Memory B cell (primary cell): ENCODE results near the gene MEGF8.

Experiments
- ATAC-seq: fragments of 150-1000 bp; cut with Tn5 transposase; 2 replicates; pipeline ENCODE4 v1.10.0; 2021; ENCODE audit warnings: low read depth, mild to moderate bottlenecking, moderate library complexity
- DNase-seq, 2 donors: peaks; one replicate each; pipeline ENCODE4 v3.0.0; 2022; ENCODE audit warnings: low spot score in 2 of 2
- H3K27ac Mint-ChIP-seq: one replicate; pipeline ENCODE4 v1.8.0; 2022; ENCODE audit warnings: mild to moderate bottlenecking, moderate library complexity, mixed read lengths
- H3K27me3 Mint-ChIP-seq: one replicate; pipeline ENCODE4 v1.8.0; 2022; ENCODE audit warnings: mixed read lengths
- H3K36me3 Mint-ChIP-seq: one replicate; pipeline ENCODE4 v1.8.0; 2022; ENCODE audit warnings: mild to moderate bottlenecking, mixed read lengths
- H3K4me1 Mint-ChIP-seq: one replicate; pipeline ENCODE4 v1.8.0; 2022; ENCODE audit warnings: mixed read lengths
- H3K4me3 Mint-ChIP-seq: one replicate; pipeline ENCODE4 v1.8.0; 2022; ENCODE audit warnings: mild to moderate bottlenecking, moderate library complexity, mixed read lengths
- H3K9me3 Mint-ChIP-seq: one replicate; pipeline ENCODE4 v1.8.0; 2022; ENCODE audit warnings: mixed read lengths

The MEGF8 gene

GRCh38 chr19:42290523-42291434, 34.7 kb upstream of the MEGF8 start:
- peak; percentile 62 to 67 for DNase-seq

GRCh38 chr19:42291435-42291810, 34.0 kb upstream of the MEGF8 start:
- ATAC-seq (no peak), DNase-seq (no peak)
- H3K27me3 Mint-ChIP-seq = no peaks in the 10 kb centered on the region
- H3K4me3 Mint-ChIP-seq = no peak overlapping the region
- H3K9me3 Mint-ChIP-seq = no peaks in the 10 kb centered on the region
- peaks cover 15% of the 10 kb centered on the region for H3K36me3 Mint-ChIP-seq
- H3K4me1 Mint-ChIP-seq = peaks cover 13% of the 10 kb centered on the region
- H3K27ac Mint-ChIP-seq = peak overlapping the region; percentile 87

More at GRCh38 chr19:42290523-42291434, 34.7 kb upstream of the MEGF8 start:
- ATAC-seq = peak; percentile 86
- Mint-ChIP-seq H3K4me3 (no peak overlapping the region), H3K27ac (peak overlapping the region; percentile 87), H3K4me1 (peaks cover 15% of the 10 kb centered on the region), H3K9me3 (no peaks in the 10 kb centered on the region), H3K36me3 (peaks cover 15% of the 10 kb centered on the region), H3K27me3 (no peaks in the 10 kb centered on the region)

GRCh38 chr19:42292042-42292960, 33.1 kb upstream of the MEGF8 start:
- ATAC-seq = no peak
- H3K27me3 Mint-ChIP-seq = no peaks in the 10 kb centered on the region
- H3K27ac Mint-ChIP-seq = peak overlapping the region; percentile 87
- H3K4me3 Mint-ChIP-seq = no peak overlapping the region
- peaks cover 15% of the 10 kb centered on the region for H3K36me3 Mint-ChIP-seq
- DNase-seq = peak in 1 of 2 donors; percentile 15
- H3K9me3 Mint-ChIP-seq = no peaks in the 10 kb centered on the region
- peaks cover 13% of the 10 kb centered on the region for H3K4me1 Mint-ChIP-seq

DNA sequence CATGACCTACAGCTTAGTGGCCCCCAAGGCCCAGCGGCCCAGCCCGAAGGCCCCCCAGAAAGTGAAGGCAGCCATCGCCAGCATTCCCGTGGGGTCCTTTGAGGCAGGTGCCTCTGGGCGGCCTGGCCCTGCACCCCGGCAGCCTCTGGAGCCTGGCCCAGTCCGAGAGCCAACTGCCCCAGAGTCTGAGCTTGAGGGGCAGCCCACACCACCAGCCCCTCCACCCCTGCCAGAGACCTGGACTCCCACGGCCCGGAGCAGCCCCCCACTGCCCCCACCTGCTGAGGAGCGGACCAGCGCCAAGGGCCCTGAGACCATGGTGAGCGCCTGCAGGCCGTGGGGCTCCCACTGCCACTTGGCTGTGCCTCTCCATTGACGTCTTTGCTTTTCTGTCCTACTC, 32.5 kb upstream of the MEGF8 start:
- Mint-ChIP-seq H3K27me3 (no peaks in the 10 kb centered on the region), H3K27ac (no peak overlapping the region), H3K9me3 (no peaks in the 10 kb centered on the region), H3K4me3 (no peak overlapping the region), H3K4me1 (peaks cover 13% of the 10 kb centered on the region), H3K36me3 (peaks cover 15% of the 10 kb centered on the region)
- DNase-seq (no peak), ATAC-seq (no peak)

DNA sequence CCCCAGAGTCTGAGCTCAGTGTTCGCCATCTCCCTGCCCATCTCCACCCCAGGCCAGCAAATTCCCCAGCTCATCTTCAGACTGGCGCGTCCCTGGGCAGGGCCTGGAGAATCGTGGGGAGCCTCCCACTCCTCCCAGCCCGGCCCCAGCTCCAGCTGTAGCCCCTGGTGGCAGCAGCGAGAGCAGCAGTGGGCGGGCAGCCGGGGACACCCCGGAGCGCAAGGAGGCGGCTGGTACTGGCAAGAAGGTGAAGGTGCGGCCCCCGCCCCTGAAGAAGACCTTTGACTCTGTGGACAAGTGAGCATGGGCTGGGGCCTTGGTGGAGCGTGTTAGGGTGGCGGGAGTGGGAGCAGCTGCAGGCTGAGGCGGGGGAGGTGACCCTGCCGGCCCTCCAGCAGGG, 31.9 kb upstream of the MEGF8 start:
- Mint-ChIP-seq H3K4me3 (no peak overlapping the region), H3K27ac (no peak overlapping the region), H3K36me3 (peaks cover 12% of the 10 kb centered on the region), H3K9me3 (no peaks in the 10 kb centered on the region), H3K27me3 (no peaks in the 10 kb centered on the region), H3K4me1 (peaks cover 13% of the 10 kb centered on the region)
- ATAC-seq (no peak), DNase-seq (peak in 1 of 2 donors; percentile 12)

- peaks cover 12% of the 10 kb centered on the region for H3K36me3 Mint-ChIP-seq
- no peaks in the 10 kb centered on the region for H3K27me3 Mint-ChIP-seq
- no peaks in the 10 kb centered on the region for H3K9me3 Mint-ChIP-seq
- DNase-seq = no peak
- H3K27ac Mint-ChIP-seq = no peak overlapping the region
- no peak overlapping the region for H3K4me3 Mint-ChIP-seq
- peaks cover 13% of the 10 kb centered on the region for H3K4me1 Mint-ChIP-seq
- no peak for ATAC-seq
These were observed 31.5 kb upstream of the MEGF8 start for GRCh38 chr19:42293948-42294347.

- no peak overlapping the region for H3K27ac Mint-ChIP-seq
- H3K36me3 Mint-ChIP-seq = peaks cover 12% of the 10 kb centered on the region
- no peaks in the 10 kb centered on the region for H3K27me3 Mint-ChIP-seq
- H3K9me3 Mint-ChIP-seq = no peaks in the 10 kb centered on the region
- DNase-seq = no peak
- H3K4me1 Mint-ChIP-seq = peaks cover 13% of the 10 kb centered on the region
- H3K4me3 Mint-ChIP-seq = no peak overlapping the region
- no peak for ATAC-seq
These were observed 30.8 kb upstream of the MEGF8 start for GRCh38 chr19:42294471-42295137.

DNA sequence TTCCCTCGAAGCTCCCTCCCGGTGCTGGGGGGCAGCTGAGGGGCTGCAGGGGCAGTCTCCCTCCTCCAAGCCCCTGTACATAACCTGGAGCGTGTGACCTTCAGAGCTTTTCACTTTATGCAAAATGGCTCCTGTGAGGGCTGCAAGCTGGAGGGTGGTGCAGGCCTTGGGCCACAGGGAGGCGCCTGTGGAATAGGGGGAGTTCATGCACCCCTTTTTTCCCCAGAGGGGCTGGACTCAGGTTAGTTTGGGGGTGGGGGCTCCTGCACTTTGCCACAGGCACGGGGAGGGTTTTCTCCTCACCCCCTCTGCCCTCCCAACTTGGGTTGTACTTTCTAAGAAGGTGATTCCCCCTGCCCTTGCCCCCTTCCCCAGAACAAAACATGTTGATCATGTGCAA, 30.1 kb upstream of the MEGF8 start:
- Mint-ChIP-seq H3K36me3 (peaks cover 12% of the 10 kb centered on the region), H3K4me1 (peaks cover 13% of the 10 kb centered on the region), H3K27ac (no peak overlapping the region), H3K4me3 (no peak overlapping the region), H3K9me3 (no peaks in the 10 kb centered on the region), H3K27me3 (no peaks in the 10 kb centered on the region)
- no peak for DNase-seq
- ATAC-seq = no peak

DNA sequence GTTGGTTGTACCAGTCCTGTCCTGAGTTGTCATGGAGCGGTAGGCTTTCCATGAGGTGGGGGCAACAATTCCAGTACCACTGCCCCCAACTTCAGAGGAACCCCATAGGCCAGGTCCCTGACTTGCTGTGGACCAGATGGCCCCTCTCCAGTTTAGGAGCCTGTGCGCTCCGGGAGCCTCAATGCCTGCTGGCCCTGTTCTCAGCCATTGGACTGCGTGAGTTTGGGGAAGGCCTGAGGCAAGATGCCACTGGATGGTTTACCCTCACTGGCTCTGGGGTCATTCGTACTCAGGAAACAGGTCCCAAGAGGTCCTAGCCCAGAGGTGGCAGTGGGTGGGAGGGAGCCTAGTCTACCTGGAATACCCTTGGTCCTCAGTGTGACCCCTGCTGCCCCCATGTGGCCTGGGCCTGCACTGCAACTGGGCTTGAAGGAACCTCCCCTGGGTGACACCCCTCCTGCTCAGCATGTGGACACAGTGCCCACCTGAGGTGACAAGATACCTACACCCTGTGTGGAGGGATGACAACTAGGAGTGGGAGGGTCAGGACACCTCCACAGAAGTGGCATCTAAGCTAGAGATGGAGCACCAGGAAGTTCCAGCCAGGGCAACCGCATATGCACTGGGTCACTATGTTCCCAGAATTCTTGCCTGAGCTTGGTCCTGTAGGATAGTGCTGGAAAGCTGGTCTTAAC, 29.5 kb upstream of the MEGF8 start:
- no peak overlapping the region for H3K27ac Mint-ChIP-seq
- no peaks in the 10 kb centered on the region for H3K9me3 Mint-ChIP-seq
- ATAC-seq = peak; percentile 90
- peak; percentile 94 to 98 for DNase-seq
- no peaks in the 10 kb centered on the region for H3K27me3 Mint-ChIP-seq
- peaks cover 13% of the 10 kb centered on the region for H3K4me1 Mint-ChIP-seq
- no peak overlapping the region for H3K4me3 Mint-ChIP-seq
- H3K36me3 Mint-ChIP-seq = peaks cover 12% of the 10 kb centered on the region

GRCh38 chr19:42297039-42297438, 28.4 kb upstream of the MEGF8 start:
- H3K9me3 Mint-ChIP-seq = no peaks in the 10 kb centered on the region
- H3K27me3 Mint-ChIP-seq = no peaks in the 10 kb centered on the region
- DNase-seq = no peak
- peak overlapping the region; percentile 8 for H3K27ac Mint-ChIP-seq
- H3K36me3 Mint-ChIP-seq = peaks cover 5% of the 10 kb centered on the region
- H3K4me1 Mint-ChIP-seq = peaks cover 12% of the 10 kb centered on the region
- no peak for ATAC-seq
- no peak overlapping the region for H3K4me3 Mint-ChIP-seq

DNA sequence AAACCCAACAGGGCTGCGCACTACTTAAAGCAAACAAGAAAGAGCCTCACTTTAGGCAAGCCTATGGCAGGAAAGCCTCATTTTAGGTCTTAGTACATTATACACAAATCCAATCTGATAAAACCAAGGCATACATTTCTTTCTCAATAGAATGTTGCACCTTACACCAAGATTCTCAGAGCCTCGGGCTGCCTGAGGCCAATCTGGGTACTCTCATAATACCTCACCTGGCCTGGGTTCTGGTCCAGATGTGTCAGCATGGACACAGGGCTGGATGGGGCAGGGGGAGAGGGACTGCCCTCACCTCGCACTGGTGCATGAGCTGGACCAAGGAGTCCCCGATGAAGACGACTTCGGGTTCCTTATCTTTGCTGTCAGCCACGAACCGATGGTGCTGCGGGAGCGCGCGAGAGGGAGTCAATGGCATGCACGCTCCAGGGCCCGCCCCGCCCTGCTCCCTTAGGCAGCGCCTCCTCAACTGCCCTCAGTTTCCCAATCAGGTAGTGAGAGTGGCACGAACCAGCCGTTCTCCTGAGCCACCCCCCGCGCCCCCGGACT, 23.7 kb upstream of the MEGF8 start, which contains the start of gene PRR19:
TSS of gene PRR19 (plus strand) at position 487 of the 558 bp plus-strand sequence. CDS start 7,453 bp downstream, outside the sequence.
- H3K4me3 Mint-ChIP-seq = peak within 1 kb of the TSS; percentile 89
- ATAC-seq (peak; percentile 2), DNase-seq (no peak)
- H3K36me3 Mint-ChIP-seq = no peaks in the 10 kb centered on the region
- H3K27me3 Mint-ChIP-seq = no peaks in the 10 kb centered on the region
- H3K9me3 Mint-ChIP-seq = no peaks in the 10 kb centered on the region
- H3K27ac Mint-ChIP-seq = peak within 1 kb of the TSS; percentile 88
- peaks cover 21% of the 10 kb centered on the region for H3K4me1 Mint-ChIP-seq

DNA sequence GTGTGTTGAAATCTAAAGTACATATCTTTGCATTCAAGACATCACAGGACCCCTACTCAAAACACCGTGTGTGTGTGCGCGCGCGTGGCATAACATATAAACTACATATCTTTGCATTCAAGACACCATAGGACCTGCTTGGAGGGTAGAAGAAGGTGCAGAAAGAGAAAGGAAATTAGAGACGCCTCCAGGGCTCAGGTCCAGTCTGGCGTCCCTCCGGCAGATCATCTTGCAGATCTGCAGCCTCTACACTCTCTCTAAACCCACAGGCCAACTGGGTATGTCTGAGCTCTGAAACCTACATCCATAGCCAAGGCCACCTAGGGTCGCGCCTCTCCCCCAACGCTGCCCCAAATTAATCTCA, 22.4 kb upstream of the MEGF8 start:
- peak overlapping the region; percentile 89 for H3K4me3 Mint-ChIP-seq
- no peaks in the 10 kb centered on the region for H3K27me3 Mint-ChIP-seq
- no peaks in the 10 kb centered on the region for H3K9me3 Mint-ChIP-seq
- peak overlapping the region; percentile 88 for H3K27ac Mint-ChIP-seq
- no peaks in the 10 kb centered on the region for H3K36me3 Mint-ChIP-seq
- DNase-seq (no peak), ATAC-seq (no peak)
- H3K4me1 Mint-ChIP-seq = peaks cover 21% of the 10 kb centered on the region

DNA sequence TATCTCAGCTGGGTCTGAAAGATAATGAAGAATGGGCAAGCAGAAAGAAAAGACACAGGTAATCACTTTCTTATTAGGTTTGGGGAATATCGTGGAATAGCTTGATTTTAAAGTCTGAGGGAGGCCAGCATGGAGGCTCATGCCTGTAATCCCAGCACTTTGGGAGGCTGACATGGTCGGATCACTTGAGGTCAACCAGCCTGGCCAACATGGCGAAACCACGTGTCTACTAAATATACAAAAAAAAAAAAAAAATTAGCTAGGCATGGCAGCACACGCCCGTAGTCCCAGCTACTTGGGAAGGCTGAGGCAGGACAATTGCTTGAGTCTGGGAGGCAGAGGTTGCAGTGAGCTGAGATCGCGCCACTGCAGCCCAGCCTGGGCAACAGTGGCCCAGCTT, 21.6 kb upstream of the MEGF8 start:
- no peak overlapping the region for H3K4me3 Mint-ChIP-seq
- H3K4me1 Mint-ChIP-seq = peaks cover 21% of the 10 kb centered on the region
- no peaks in the 10 kb centered on the region for H3K27me3 Mint-ChIP-seq
- H3K9me3 Mint-ChIP-seq = no peaks in the 10 kb centered on the region
- ATAC-seq (no peak), DNase-seq (no peak)
- H3K36me3 Mint-ChIP-seq = no peaks in the 10 kb centered on the region
- H3K27ac Mint-ChIP-seq = no peak overlapping the region
